GM12875 (cell line): ENCODE results near the gene TRAPPC6A.
A peak's percentile ranks its signal among the peaks of the same experiment; 100 is the strongest.
"Not testable (repeated sequence)": the region's sequence is repeated elsewhere in the genome, so short reads cannot be mapped to it uniquely, and the experiment has no call there.

Source experiments
- H3K4me3 ChIP-seq: one replicate; pipeline ENCODE4 v1.5.1; 2011; ENCODE audit warnings: low read depth, low read length, control low read depth
- TF ChIP-seq, protein P1 (sequence below): IDR thresholded peaks from 2 replicates; pipeline ENCODE4 v1.5.1; 2011; ENCODE audit warnings: low read depth, mild to moderate bottlenecking, control low read depth, inconsistent platforms, low read length, moderate library complexity, borderline replicate concordance; ENCODE audit not compliant: insufficient read depth

TRAPPC6A gene

DNA sequence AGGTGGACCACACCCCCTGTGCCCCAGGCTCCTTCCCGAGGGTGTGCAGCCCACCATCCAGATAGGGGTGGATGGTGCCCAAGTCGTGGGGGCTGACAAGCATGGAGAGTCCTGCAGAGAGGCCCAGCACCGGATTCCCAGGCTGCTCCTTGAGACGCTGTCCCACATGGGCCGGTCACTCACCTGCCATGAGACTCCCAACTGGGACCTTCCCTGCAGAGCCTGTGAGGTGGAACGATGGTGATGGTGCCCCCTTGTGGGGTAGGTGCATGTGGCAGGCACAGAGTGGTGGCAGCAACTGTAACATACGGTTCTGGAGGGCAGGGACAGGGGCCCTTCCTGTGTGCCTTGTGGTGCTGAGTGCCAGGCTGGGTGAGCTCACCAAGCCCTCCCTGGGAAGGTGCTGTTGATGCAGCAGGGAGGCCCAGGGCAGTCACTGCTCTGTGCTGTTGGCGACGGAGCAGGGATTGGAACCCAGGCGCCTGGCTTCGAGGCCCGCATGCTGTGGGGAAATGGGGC lies 52.0 kb downstream of the TRAPPC6A start:
- TF ChIP-seq, protein P1, sequence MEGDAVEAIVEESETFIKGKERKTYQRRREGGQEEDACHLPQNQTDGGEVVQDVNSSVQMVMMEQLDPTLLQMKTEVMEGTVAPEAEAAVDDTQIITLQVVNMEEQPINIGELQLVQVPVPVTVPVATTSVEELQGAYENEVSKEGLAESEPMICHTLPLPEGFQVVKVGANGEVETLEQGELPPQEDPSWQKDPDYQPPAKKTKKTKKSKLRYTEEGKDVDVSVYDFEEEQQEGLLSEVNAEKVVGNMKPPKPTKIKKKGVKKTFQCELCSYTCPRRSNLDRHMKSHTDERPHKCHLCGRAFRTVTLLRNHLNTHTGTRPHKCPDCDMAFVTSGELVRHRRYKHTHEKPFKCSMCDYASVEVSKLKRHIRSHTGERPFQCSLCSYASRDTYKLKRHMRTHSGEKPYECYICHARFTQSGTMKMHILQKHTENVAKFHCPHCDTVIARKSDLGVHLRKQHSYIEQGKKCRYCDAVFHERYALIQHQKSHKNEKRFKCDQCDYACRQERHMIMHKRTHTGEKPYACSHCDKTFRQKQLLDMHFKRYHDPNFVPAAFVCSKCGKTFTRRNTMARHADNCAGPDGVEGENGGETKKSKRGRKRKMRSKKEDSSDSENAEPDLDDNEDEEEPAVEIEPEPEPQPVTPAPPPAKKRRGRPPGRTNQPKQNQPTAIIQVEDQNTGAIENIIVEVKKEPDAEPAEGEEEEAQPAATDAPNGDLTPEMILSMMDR: peak; percentile 88
- H3K4me3 ChIP-seq: no peak overlapping the region

DNA sequence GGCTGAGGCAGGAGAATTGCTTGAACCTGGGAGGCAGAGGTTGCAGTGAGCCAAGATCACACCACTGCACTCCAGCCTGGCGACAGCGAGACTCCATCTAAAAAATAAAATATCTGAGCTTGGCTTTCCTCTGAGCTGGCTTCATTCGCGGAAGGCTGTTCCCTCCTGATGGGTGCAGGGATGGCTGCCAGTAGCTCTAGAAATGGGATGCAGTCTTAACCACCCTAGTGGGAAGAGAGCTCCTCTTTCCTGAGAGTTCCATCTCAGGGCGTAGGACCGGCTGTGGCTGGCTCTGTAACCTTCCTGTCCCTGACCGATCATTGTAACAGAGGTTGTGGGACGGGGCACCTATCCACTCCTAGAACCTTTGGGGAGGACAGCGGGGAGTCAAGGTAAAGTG lies 52.7 kb downstream of the TRAPPC6A start:
- no peak overlapping the region for H3K4me3 ChIP-seq
- TF ChIP-seq, protein P1: no peak

DNA sequence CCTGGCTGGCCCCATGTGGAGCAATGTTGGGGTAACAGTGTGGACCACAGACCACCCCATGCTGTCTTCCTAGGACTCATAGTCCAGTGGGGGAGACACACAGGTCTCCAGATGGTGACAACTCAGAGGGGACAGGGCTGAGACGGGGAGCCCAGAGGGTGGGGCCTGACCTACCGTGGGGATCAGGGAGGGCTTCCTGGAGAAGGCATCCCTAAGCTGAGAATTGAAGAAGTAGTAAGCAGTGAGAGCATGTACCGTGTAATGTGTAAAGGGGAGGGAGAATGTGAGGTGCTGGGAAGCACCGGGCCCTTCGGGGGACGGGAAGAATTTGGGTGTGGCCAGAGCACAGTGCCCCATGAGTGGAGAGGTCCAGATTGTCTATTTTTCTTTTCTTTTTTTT lies 54.0 kb downstream of the TRAPPC6A start:
- H3K4me3 ChIP-seq: no peak overlapping the region
- TF ChIP-seq, protein P1: no peak

DNA sequence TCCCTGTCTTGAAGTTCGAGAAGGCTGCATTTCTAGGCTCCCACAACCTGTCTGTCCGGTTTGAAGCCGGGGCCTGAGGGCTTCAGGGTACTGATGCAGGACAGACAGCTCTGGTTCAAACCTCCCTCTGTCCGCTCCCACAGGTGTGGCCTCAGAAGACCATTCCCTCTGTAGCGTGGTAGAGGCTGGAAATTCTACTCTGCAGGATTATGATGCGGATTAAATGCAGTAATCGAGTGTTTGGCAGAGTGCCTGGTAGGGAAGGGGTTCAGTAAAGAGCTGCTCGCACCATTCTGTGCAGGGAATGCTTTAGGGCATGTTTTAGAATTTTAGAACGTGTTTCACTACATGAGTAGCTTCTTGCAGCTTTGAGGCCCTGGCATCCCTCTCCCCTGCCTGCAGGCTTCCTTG lies 54.6 kb downstream of the TRAPPC6A start:
- TF ChIP-seq, protein P1: no peak
- H3K4me3 ChIP-seq: no peak overlapping the region

DNA sequence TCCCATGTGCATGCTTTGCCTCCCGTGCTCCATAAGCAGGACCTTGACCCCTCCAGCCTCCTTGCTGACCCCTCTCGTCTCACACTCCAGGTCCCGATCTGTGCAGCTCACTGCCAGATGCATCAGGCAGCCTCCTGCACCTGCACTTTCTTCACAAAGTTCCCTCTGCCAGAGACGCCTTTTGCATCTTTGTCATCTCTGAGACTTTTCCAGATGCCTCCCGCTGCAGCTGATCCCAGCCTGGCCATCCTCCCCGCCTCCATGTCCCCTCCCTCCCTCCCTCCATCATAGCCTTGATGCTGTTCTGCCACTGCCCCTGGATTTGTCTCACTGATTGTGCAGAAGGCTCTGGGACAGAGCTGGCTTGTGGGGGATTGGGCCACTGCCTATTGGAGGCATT lies 55.2 kb downstream of the TRAPPC6A start:
- no peak overlapping the region for H3K4me3 ChIP-seq
- TF ChIP-seq, protein P1: no peak

DNA sequence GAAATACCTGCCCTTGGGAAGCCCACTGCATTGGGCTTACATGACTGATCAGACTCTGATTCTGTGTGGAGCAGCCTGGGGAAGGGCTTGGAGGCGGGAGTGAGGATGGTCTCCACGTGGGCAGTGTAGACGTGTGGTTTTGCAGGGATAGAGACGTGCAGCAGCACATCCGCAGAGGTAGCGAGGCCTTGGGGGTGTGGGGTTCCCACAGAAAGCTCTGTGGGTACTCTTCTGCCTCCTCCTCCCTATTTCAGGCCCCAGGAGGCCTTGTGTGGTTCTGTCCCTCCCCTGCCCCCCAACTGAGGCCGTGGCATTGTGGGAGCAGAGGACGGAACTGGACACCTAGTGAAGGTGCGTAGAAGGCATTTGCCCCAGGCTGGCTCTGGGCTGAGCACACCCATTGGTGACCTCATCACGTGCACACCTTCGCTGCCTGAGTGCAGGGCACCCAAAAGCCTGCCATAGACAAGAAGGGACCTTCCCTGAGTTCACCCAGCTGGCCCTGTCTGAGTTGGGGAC lies 56.2 kb downstream of the TRAPPC6A start:
- H3K4me3 ChIP-seq: no peak overlapping the region
- TF ChIP-seq, protein P1: no peak

DNA sequence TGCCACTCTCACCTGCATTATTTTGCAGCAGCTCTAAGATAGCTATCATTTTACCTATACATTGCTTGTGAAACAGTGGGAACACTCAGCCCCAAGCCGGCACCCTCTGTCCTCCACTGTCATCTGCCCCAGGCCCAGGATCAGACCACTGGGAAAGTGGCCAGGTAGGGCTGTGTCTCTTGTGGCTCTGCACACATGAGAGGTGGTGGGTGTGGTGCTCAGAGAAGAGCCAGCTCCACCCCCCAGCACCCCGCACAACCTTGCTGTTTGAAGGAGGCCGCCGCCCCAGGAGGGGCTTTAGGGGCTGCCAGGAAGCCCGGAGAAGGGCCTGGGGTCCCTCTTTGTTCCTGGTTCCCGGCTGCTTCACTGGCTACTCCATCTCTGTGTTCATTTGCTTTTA lies 58.5 kb downstream of the TRAPPC6A start:
- H3K4me3 ChIP-seq: no peak overlapping the region
- TF ChIP-seq, protein P1: no peak

DNA sequence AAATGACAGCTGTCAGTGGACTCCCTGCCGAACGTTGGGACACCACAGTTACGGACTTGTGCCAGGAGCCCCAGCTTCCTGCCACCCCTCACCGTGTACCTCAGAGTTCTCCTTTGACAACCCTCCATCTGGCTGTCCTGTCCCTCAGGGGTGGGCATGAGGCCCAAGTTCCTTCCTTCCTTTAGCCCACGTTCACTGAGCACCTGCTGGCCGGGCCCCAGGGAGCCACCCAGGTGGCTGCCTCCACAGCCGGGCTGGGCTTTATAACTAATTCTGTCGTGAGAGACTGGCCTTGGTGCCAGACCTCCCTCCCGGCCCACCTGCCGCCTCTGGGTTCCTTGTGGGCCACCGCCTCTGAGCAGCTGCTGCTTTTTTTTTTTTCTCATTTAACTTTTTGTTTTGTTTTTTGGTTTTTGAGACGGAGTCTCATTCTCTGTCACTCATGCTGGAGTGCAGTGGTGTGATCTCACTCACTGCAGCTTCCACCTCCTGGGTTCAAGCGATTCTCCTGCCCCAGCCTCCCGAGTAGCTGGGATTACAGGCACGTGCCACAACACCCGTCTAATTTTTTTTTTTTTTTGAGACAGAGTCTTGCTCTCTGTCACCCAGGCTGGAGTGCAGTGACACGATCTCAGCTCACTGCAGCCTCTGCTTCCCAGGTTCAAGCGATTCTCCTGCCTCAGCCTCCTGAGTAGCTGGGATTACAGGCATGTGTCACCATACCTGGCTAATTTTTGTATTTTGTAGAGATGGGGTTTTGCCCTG lies 59.3 kb downstream of the TRAPPC6A start:
- not testable (repeated sequence) for H3K4me3 ChIP-seq
